Frontal cortex (tissue), 4 donors: ENCODE data around the gene GLRX3. TPM values are rescaled to one million over a fixed set of nuclear protein-coding genes. Genes with fewer than 3 reads are reported as not detected.
"Not testable (repeated sequence)": the region's sequence is repeated elsewhere in the genome, so short reads cannot be mapped to it uniquely, and the experiment has no call there.

Experiments used
- DNase-seq, 2 donors: peaks; one replicate each; pipeline ENCODE4 v3.0.0; 2012; ENCODE audit warnings: low spot score in 2 of 2
- FAIRE-seq: peaks from 2 replicates; lab custom pipeline; 2012; peaks lifted over from hg19 to GRCh38; lab: Jason Lieb, UNC
- total RNA-seq: library from RNA; depleted of rRNA; stranded (reverse); fragments of >200 nt; gene quantifications from one replicate; pipeline ENCODE4 v1.2.3, GENCODE V29; 2014
- donor health status: control.
- donor health status: control.
- donor health status: control.

GLRX3 gene
- total RNA-seq, 1 donor from 2014 or later, result 68.5 TPM

- FAIRE-seq (no peak), DNase-seq (no peak)
Measured at GRCh38 chr10:130201043-130201380, 64.8 kb downstream of the GLRX3 start.

- DNase-seq, result not testable (repeated sequence)
Measured at GRCh38 chr10:130202150-130202549, 66.0 kb downstream of the GLRX3 start.

GRCh38 chr10:130202984-130203621 is 66.9 kb downstream of the GLRX3 start:
- no peak for FAIRE-seq
- no peak for DNase-seq

More at GRCh38 chr10:130202150-130202549, 66.0 kb downstream of the GLRX3 start:
- FAIRE-seq, result not testable (repeated sequence)

- no peak for FAIRE-seq
- no peak for DNase-seq
Measured at GRCh38 chr10:130203626-130204025, 67.4 kb downstream of the GLRX3 start.

GRCh38 chr10:130206216-130206737 is 70.1 kb downstream of the GLRX3 start:
- FAIRE-seq, result no peak
- no peak for DNase-seq

- DNase-seq (no peak), FAIRE-seq (no peak)
Measured at GRCh38 chr10:130207205-130207604, 71.0 kb downstream of the GLRX3 start.

GRCh38 chr10:130208807-130209206 is 72.6 kb downstream of the GLRX3 start:
- FAIRE-seq (no peak), DNase-seq (no peak)

- DNase-seq (no peak), FAIRE-seq (no peak)
Measured at GRCh38 chr10:130212746-130213145, 76.6 kb downstream of the GLRX3 start.

- no peak for FAIRE-seq
- DNase-seq, result no peak
Measured at GRCh38 chr10:130213286-130214080, 77.3 kb downstream of the GLRX3 start.

- FAIRE-seq (no peak), DNase-seq (no peak)
Measured at GRCh38 chr10:130214431-130214830, 78.2 kb downstream of the GLRX3 start.

GRCh38 chr10:130215151-130215930 is 79.2 kb downstream of the GLRX3 start:
- DNase-seq, result no peak

GRCh38 chr10:130215931-130216231 is 79.7 kb downstream of the GLRX3 start:
- DNase-seq (no peak), FAIRE-seq (no peak)

More at GRCh38 chr10:130215151-130215930, 79.2 kb downstream of the GLRX3 start:
- FAIRE-seq, result no peak

GRCh38 chr10:130218181-130218641 is 82.0 kb downstream of the GLRX3 start:
- FAIRE-seq (no peak), DNase-seq (no peak)

GRCh38 chr10:130218936-130219335 is 82.7 kb downstream of the GLRX3 start:
- FAIRE-seq, result no peak
- no peak for DNase-seq

GRCh38 chr10:130220251-130221185 is 84.3 kb downstream of the GLRX3 start:
- FAIRE-seq, result no peak

GRCh38 chr10:130221456-130222375 is 85.5 kb downstream of the GLRX3 start:
- DNase-seq (no peak), FAIRE-seq (no peak)

More at GRCh38 chr10:130220251-130221185, 84.3 kb downstream of the GLRX3 start:
- DNase-seq, result no peak

GRCh38 chr10:130222381-130222780 is 86.2 kb downstream of the GLRX3 start:
- DNase-seq (no peak), FAIRE-seq (no peak)

- FAIRE-seq (no peak), DNase-seq (no peak)
Measured at GRCh38 chr10:130224228-130224627, 88.0 kb downstream of the GLRX3 start.
